ENCODE data around the gene NFKBIE. TPM values are rescaled to one million over a fixed set of nuclear protein-coding genes. Genes with fewer than 3 reads are reported as not detected.

Gene NFKBIE
- total and polyA plus RNA-seq, 9 of the 15 experiments (the other 6 are each of a cell fraction or from before 2014, with no cell fraction given) = 2.1 to 16.4 (median 11.7) TPM

DNA sequence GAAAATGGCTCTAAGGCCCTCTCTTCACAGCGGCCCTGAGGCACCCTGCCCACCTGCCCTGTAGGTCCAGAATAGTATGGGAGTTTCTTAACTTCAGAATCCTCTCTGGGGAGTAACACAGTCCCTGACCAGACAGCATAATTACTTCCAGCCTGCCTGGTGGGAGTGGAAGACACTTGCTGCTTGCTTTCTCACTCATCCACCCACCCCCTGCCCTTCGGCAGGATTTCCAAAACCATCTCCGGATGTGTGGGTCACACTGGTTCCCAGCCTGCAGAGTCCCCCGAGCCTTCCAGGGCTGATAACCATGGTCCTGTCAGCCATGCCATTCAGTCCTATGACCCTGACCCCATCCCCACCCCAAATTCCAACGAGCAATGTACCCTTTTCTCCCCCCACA is 36.5 kb downstream of the NFKBIE start:
- POLR2A ChIA-PET = interaction anchor here (6.5 kb wide), 1 partner anchor 18 kb away, joined by 104 read pairs; the partner anchor contains the start of gene HSP90AB1
- Histone ChIP-seq H3K9me3 (replicated peaks; ENCODE audit: control insufficient read depth, insufficient read depth, low read depth, low read length) (no peaks in the 10 kb centered on the region), H3K27ac (ENCODE audit: extremely low read depth, low read depth, low read length) (no peak overlapping the region), H3K36me3 (ENCODE audit: control insufficient read depth, insufficient read depth, low read length) (peaks cover 69% of the 10 kb centered on the region), H3K27me3 (ENCODE audit: control insufficient read depth in 2 of 2, insufficient read depth in 2 of 2, low read length in 2 of 2) (no peaks in the 10 kb centered on the region), H3K4me1 (replicated peaks in 1 of 2; ENCODE audit: control insufficient read depth in 2 of 2, insufficient read depth in 2 of 2, low read length in 2 of 2) (peaks cover 40 to 64% of the 10 kb centered on the region in 2 experiments), H3K4me3 (no peak overlapping the region), H4K20me1 (replicated peaks; ENCODE audit: control insufficient read depth, insufficient read depth, low read length) (peaks cover 3% of the 10 kb centered on the region; the same call in 1 of the 2 replicates), H3K4me2 (ENCODE audit: insufficient read depth, low read length) (no peak overlapping the region), H3K9me1 (ENCODE audit: control insufficient read depth, insufficient read depth, low read length) (peaks cover 6% of the 10 kb centered on the region), H3K9ac (ENCODE audit: insufficient read depth in 1 of 2, low read depth in 2 of 2, low read length in 2 of 2) (no peak overlapping the region; a peak in 1 of 4 replicates), H2AFZ (ENCODE audit: low read depth, low read length) (no peak overlapping the region), H3K79me2 (ENCODE audit: control insufficient read depth, insufficient read depth, low read length) (peaks cover 49% of the 10 kb centered on the region)
- FAIRE-seq (no peak), DNase-seq (ENCODE audit: extremely low read depth in 1 of 4, low spot score in 3 of 4) (no peak), ATAC-seq (no peak)
- CTCF ChIA-PET (ENCODE audit: low intra/inter-chr PET ratio) = no interaction called here
- no TSS peak for BruUV-seq (replicated peaks)
- in situ Hi-C loops (cut with MboI) (no loop called here), intact Hi-C loops (cut with micrococcal nuclease) (loop anchor here (10.0 kb wide), 1 partner anchor 594 kb away; the partner anchor contains the start of gene MAD2L1BP)
- 75% methylated on average over 5 of the region's 5 CpGs for WGBS (ENCODE audit: insufficient coverage, low coverage, missing lambda C conversion rate)
- TF ChIP-seq, protein P1, sequence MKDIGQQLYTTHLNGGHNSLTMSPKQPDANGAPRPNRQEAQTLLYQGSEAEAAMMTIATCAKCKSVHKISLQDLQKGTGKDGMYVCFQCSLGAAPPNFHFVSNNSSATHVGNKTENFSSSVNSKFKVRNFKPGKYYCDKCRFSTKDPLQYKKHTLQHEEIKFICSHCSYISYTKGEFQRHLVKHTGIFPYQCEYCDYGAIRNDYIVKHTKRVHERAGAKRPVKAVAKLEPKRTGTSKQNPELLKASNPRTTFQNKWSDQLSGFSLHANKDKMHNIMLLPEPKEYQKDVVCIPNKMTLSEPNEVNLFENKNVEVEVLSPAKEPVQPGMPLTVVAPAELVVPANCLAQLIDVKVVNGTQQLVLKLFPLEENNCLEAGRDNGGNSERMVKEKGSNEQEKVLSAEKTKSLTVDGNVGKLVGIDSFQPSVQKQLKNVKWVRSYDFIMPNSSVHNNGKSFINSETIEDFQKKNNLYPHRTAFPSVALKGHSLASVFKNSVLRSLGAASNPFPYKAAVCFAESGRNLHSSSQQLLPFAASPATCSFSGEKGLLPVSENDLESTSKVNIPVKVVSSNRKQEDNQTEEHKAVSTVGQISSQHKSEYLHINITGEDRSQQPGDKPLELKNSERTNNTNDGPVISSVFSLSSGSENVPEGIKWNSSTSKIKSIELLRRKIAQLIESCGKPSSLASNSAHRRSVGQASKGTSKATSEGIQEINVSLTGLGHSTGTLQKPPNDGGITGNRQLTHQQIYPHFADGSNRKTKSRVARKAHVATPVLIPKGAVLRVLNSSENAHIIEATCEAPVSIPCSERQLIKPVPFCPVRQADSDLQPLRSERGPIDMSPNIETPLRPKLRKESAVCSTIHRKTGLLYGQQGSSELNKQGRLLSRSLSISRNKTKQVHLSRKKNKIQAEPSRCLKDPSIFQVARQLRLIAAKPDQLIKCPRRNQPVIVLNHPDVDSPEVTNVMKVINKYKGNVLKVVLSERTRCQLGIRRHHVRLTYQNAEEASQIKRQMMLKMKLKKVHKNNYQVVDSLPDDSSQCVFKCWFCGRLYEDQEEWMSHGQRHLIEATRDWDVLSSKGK (CRISPR knock-in tag; IDR thresholded peaks at IDR 0.05) = no peak
- TF ChIP-seq TEAD4 (IDR thresholded peaks at IDR 0.05; ENCODE audit: low read length) = no peak
- no peak for TF ChIP-seq TEAD4 (CRISPR knock-in tag; IDR thresholded peaks at IDR 0.05; ENCODE audit: borderline replicate concordance)
- no peak for TF ChIP-seq RBFOX2 (IDR thresholded peaks at IDR 0.05; ENCODE audit: low read depth, low read length)
- no peak for TF ChIP-seq HDAC8 (tag; IDR thresholded peaks at IDR 0.05)
- no peak for TF ChIP-seq NBN (IDR thresholded peaks at IDR 0.05; ENCODE audit: low read depth)
- no peak for TF ChIP-seq ZNF140 (CRISPR knock-in tag; IDR thresholded peaks at IDR 0.05)
- TF ChIP-seq ZNF354B (CRISPR knock-in tag; IDR thresholded peaks at IDR 0.05) = no peak
- no peak for TF ChIP-seq ARNT (IDR thresholded peaks at IDR 0.05)
- no peak for TF ChIP-seq ZNF717 (CRISPR knock-in tag; IDR thresholded peaks at IDR 0.05)
- no peak for TF ChIP-seq IRF2 (CRISPR knock-in tag; IDR thresholded peaks at IDR 0.05)
- TF ChIP-seq NR2C1 (IDR thresholded peaks at IDR 0.05) = no peak
- TF ChIP-seq NR2C1 (tag; IDR thresholded peaks at IDR 0.05) = no peak
- TF ChIP-seq RB1 (IDR thresholded peaks at IDR 0.05; ENCODE audit: low read depth) = no peak
- no peak for TF ChIP-seq HDGF (IDR thresholded peaks at IDR 0.05)
- TF ChIP-seq ZNF282 (CRISPR knock-in tag; IDR thresholded peaks at IDR 0.05) = no peak
- no peak for TF ChIP-seq SREBF1 (IDR thresholded peaks at IDR 0.05; ENCODE audit: borderline replicate concordance, low read depth, low read length)
- TF ChIP-seq, protein P2, sequence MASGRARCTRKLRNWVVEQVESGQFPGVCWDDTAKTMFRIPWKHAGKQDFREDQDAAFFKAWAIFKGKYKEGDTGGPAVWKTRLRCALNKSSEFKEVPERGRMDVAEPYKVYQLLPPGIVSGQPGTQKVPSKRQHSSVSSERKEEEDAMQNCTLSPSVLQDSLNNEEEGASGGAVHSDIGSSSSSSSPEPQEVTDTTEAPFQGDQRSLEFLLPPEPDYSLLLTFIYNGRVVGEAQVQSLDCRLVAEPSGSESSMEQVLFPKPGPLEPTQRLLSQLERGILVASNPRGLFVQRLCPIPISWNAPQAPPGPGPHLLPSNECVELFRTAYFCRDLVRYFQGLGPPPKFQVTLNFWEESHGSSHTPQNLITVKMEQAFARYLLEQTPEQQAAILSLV (tag; IDR thresholded peaks at IDR 0.05) = no peak
- no peak for TF ChIP-seq KLF6 (CRISPR knock-in tag; IDR thresholded peaks at IDR 0.05; ENCODE audit: borderline replicate concordance)
- TF ChIP-seq LARP7 (IDR thresholded peaks at IDR 0.05) = no peak
- no peak for TF ChIP-seq NR4A1 (CRISPR knock-in tag; IDR thresholded peaks at IDR 0.05)
- TF ChIP-seq NR4A1 (tag; IDR thresholded peaks at IDR 0.05) = no peak
